ENCODE data around the gene TUBA3C. TPM values are rescaled to one million over a fixed set of nuclear protein-coding genes. Genes with fewer than 3 reads are reported as not detected.

TUBA3C gene
- polyA plus RNA-seq, 4 donors, result not detected

DNA sequence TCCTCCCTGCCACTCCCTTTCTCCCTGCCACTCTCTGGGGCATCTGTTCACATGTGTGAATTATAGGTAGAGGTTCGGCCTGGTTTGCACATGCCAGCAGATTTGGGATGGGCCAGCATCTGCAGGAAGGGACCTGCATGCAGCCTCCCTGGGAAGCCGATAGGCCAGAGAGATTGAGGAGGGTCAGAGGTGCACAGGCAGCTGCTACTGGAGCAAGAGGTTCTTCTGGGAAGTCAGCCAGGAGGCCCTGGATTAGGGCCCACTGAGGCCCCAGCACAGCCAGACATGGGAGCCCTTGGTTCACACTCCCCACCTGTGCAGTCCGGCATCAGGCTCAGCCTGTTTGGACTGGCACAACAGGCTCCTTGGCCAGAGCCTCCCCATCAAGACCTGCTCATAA is 12.1 kb downstream of the TUBA3C start:
- no peak for DNase-seq (ENCODE audit: low read depth in 4 of 4, low spot score in 3 of 4)

DNA sequence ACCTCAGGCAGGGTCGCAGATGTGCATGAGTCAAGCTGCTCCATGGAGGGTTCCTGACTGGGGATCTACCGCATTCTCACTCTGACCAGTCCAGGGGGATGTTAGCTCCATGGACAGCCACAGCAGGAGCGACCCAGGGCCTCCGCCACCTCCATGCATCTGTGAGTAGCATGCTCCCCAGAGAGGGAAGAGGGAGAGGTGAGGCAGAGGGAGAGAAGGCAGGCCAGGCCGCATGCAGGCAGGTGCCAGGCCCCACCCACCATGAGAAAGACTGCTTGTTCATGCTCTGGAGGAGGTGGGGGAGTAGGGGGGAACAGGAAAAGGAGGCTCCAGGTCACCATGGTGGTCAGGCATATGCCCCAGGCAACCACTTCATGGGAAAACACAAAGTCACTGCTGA is 20.3 kb downstream of the TUBA3C start:
- DNase-seq (ENCODE audit: low read depth in 4 of 4, low spot score in 3 of 4), result no peak

- no peak for DNase-seq (ENCODE audit: low read depth in 4 of 4, low spot score in 3 of 4)
These were observed 21.7 kb downstream of the TUBA3C start for GRCh38 chr13:19159761-19160420.

DNA sequence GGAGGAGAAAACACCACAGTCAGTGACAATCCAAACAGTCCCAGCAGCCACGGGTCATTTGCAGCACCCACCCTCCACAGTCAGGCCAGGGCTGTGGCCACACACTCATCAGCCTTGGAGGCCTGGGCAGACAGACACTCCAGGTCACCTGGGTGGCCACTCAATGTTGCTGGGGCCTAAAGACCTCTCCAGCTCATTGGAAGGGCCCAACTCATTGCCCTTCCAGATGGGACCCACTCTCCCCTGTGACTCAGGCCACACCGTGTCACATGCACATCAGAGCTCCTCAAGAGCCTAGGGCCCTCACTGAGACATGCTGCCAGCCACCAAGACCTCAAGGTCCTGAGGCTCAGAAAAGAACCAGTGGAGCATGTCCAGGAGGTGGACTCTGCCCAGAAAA is 22.4 kb downstream of the TUBA3C start:
- no peak for DNase-seq (ENCODE audit: low read depth in 4 of 4, low spot score in 3 of 4)

GRCh38 chr13:19158526-19159174 is 23.0 kb downstream of the TUBA3C start:
- no peak for DNase-seq (ENCODE audit: low read depth in 4 of 4, low spot score in 3 of 4)

- DNase-seq (ENCODE audit: low read depth in 4 of 4, low spot score in 3 of 4), result no peak
These were observed 23.6 kb downstream of the TUBA3C start for GRCh38 chr13:19158006-19158405.

DNA sequence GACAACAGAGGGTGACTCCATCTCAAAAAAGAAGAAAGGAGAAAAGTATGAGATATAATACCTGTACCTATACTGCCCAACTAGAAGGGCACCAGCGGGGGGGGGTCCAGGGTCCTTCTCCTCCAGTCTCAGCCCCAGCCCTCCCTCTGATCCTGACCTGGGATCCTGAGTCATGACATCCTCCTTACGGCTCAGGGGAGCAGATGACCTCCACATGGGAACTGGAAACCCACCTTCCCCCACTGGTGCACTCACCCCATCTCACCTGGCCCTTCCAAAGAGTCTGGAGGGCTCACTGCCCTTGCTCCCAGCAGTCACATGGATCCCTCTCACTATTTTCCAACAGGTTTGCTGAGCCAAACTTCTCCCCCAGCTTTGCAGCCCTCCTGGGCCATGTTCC is 24.2 kb downstream of the TUBA3C start:
- DNase-seq (ENCODE audit: low read depth in 4 of 4, low spot score in 3 of 4), result no peak

DNA sequence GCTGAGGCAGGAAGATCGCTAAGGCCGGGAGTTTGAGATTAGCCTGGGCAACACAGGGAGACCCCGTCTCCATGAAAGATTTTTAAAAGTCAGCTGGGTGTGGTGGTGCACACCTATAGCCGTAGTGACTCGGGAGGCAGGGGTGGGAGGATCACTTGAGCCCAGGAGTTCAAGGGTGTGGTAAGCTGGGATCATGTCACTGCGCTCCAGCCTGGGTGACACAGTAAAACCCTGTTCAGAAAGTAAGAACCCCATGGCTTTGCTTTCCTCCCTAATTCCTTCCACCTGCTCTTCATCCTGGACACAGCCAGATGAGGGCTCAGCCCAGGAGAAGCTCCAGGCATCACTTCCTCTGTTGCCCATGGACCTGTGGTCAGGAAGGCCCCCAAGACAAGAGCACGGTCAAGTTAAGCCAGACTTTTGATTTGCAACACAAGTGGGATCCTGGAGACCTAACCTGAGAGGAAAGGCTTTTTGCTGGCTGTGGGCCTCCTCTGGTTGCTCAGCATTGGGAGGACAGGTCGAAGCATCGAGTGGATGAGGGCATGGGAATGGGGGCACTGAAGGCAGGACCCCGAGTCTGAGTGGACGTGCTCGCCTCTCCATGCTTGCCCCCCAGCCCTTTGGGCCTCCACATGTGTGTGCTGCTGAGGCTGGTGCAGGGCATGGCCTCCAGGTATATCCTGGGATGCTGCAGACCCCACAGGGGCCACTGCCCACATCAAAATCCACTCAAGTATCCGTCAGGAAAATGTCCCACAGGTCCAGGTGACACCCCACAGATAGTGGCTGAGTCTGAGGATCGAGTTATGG is 25.4 kb downstream of the TUBA3C start:
- DNase-seq (ENCODE audit: low read depth in 4 of 4, low spot score in 3 of 4), result no peak

- no peak for DNase-seq (ENCODE audit: low read depth in 4 of 4, low spot score in 3 of 4)
These were observed 26.2 kb downstream of the TUBA3C start for GRCh38 chr13:19155321-19155861.

- no peak for DNase-seq (ENCODE audit: low read depth in 4 of 4, low spot score in 3 of 4)
These were observed 26.8 kb downstream of the TUBA3C start for GRCh38 chr13:19154843-19155242.

DNA sequence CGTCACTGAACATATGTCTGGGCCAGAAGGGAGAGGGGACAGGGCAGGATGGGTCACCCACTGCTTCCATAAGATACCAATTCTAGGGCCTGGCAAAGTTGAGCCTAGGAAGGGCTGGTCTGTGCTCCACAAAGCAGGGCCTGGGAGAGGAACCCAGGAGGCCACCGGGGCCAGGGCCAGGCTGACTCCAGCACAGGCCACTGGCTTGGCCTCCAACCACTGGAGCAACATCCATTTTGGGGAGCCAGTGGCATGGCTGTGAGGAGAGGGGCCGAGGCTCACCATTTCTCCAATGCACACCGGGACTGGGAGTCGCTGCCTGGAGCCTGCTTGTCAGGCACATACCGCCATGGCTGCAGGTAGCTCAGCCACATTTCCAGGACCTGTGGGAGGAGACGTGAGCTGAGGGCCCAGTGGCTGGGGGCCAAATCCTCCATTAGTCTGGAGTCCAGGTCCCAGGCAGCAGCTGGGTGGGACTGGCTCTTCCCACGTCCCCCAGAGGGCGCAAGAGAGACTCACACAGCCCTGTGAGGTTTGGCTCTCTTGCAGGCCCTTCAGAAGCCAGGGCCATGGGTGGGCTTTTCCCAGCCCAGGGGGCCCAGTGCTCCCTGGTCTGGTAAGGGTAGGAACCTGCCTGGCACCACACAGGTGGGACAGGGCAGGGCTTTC is 27.7 kb downstream of the TUBA3C start:
- DNase-seq (ENCODE audit: low read depth in 4 of 4, low spot score in 3 of 4), result no peak

GRCh38 chr13:19152403-19152802 is 29.2 kb downstream of the TUBA3C start:
- DNase-seq (ENCODE audit: low read depth in 4 of 4, low spot score in 3 of 4), result no peak

DNA sequence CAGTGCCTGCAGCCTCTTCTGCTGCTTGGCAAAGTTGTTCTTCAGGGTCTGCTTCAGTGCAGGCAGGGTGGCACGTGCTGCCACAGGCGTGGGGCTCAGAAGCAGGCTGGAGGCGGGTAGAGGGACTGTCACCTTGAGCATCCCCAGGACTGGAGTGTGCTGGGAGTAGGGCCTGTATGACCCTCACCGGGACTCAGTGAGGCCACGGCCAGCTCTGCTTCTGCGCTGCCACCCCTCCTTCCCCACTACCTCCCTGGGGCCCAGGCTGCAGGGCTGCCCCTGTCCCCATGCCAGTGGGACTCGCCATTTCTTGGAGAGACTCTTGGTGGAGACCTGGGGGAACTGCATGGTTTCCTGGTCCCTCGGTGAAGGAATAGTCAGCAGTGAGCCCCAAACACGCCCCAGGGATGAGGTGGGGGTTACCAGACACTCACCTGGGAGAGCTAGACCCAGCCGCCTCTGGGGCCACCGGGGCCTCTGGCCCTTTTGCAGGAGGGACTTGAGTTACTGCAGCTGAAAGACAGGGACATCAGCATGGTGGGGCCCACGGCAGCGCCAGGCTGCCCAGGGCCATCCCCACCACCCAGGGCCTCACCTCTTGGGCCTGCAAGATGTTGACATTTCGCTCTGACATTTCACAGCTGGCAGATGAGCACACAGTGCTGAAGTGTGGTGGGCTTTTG is 29.9 kb downstream of the TUBA3C start:
- no peak for DNase-seq (ENCODE audit: low read depth in 4 of 4, low spot score in 3 of 4)

DNA sequence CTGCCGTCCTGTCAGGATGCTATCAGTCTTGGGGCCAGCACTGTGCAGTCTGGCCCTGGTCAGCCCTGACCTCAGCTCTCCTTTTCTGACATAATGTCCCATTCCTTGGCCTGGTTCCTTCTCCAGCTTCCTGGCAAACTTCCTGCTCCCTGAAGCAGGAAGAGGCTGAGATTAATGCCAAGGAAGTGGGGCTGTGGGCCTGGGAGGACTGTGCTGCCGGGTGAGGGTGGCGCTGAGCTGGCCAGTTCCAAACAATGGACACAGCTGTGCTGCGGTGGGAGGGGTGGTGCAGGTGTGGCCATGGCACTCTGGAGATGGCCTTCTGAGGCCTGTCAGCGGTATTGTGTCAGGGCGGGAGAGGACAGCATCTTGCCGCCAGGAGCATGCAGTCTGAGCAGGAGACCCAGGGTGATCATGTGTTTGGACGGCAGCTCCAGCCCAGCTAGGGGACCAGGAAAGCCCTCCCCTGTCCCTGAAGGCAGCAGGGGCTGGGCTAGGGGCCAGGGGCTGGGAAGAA is 30.9 kb downstream of the TUBA3C start:
- DNase-seq (ENCODE audit: low read depth in 4 of 4, low spot score in 3 of 4), result no peak

- no peak for DNase-seq (ENCODE audit: low read depth in 4 of 4, low spot score in 3 of 4)
These were observed 31.4 kb downstream of the TUBA3C start for GRCh38 chr13:19150226-19150625.

DNA sequence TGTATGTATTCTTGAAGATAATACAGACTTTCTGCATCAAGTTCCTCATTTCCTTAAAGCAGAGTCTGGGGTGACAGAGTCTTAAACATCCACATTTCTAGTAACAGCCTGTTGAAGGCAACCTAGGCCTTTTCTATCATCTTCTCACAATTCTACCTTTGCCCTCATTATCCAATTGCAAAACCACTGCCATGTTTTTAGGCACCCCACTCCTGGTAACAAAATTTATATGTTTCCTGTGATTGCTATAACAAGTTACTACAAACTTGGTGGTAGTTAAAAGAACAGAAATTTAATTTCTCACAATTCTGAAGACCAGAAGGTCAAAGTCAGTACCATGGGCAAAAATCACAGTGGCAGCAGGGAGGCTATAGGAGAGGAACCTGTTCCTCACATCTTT is 33.1 kb downstream of the TUBA3C start:
- DNase-seq (ENCODE audit: low read depth in 4 of 4, low spot score in 3 of 4), result no peak

All from right renal pelvis (tissue), 4 donors.